Smooth muscle cell (in vitro differentiated cells): Measurements from ENCODE around the gene PPP1R3G. TPM values are rescaled to one million over a fixed set of nuclear protein-coding genes. Genes with fewer than 3 reads are reported as not detected.
"Not testable (repeated sequence)": the region's sequence is repeated elsewhere in the genome, so short reads cannot be mapped to it uniquely, and the experiment has no call there.

Experiments
- DNase-seq: peaks from one replicate; lab custom pipeline; 2025; ENCODE audit not compliant: unreplicated experiment; lab: John Stamatoyannopoulos, UW
- H2AFZ ChIP-seq: fragments of 200-600 bp; sonication (generic); 2 replicates; pipeline ENCODE4 v1.6.0; 2016; ENCODE audit warnings: antibody characterized with exemption, low read depth, mild to moderate bottlenecking
- H3F3A ChIP-seq: fragments of 200-600 bp; sonication (generic); 2 replicates; pipeline ENCODE4 v1.6.0; 2017; ENCODE audit warnings: antibody characterized with exemption, low read depth
- H3K27ac ChIP-seq: fragments of 200-600 bp; sonication (generic); 2 replicates; pipeline ENCODE4 v1.5.1; 2016; ENCODE audit warnings: low read depth, mild to moderate bottlenecking
- H3K27me3 ChIP-seq: fragments of 200-600 bp; sonication (generic); 2 replicates; pipeline ENCODE4 v1.6.1; 2016; ENCODE audit warnings: low read depth, mild to moderate bottlenecking
- H3K36me3 ChIP-seq: fragments of 200-600 bp; sonication (generic); 2 replicates; pipeline ENCODE4 v1.5.1; 2016; ENCODE audit warnings: low read depth
- H3K4me1 ChIP-seq: fragments of 200-600 bp; sonication (generic); 2 replicates; pipeline ENCODE4 v1.5.1; 2016; ENCODE audit warnings: low read depth
- H3K4me2 ChIP-seq: fragments of 200-600 bp; sonication (generic); 2 replicates; pipeline ENCODE4 v1.6.0; 2016; ENCODE audit warnings: mild to moderate bottlenecking
- H3K4me3 ChIP-seq: fragments of 200-600 bp; sonication (generic); 2 replicates; pipeline ENCODE4 v1.5.1; 2016; ENCODE audit warnings: mild to moderate bottlenecking
- H3K79me2 ChIP-seq: fragments of 200-600 bp; sonication (generic); 2 replicates; pipeline ENCODE4 v1.6.0; 2016; ENCODE audit warnings: low read depth, mild to moderate bottlenecking
- H3K9ac ChIP-seq: fragments of 200-600 bp; sonication (generic); 2 replicates; pipeline ENCODE4 v1.6.0; 2016; ENCODE audit warnings: low read depth
- H3K9me3 ChIP-seq: fragments of 200-600 bp; sonication (generic); replicated peaks from 2 replicates; pipeline ENCODE4 v1.5.1; 2016; ENCODE audit warnings: low read depth
- H4K20me1 ChIP-seq: fragments of 200-600 bp; sonication (generic); 2 replicates; pipeline ENCODE4 v1.6.0; 2016; ENCODE audit warnings: low read depth
- WGBS: methylation state at CpG from one replicate; pipeline ENCODE4 v1.1.7; 2016; ENCODE audit warnings: low lambda C conversion rate; 5-methylcytosine and 5-hydroxymethylcytosine counted together
- polyA plus RNA-seq: library from polyadenylated mRNA; unstranded; fragments of >200 nt; fragmentation: Nextera tagmentation; extraction: Ambion mirVana; gene quantifications from 2 replicates; pipeline ENCODE4 v1.2.1, GENCODE V29; 2016
- total RNA-seq: library from RNA; depleted of rRNA; stranded (reverse); fragments of >200 nt; gene quantifications from 2 replicates; pipeline ENCODE4 v1.2.3, GENCODE V29; 2014
- TF ChIP-seq, protein P1 (sequence below): fragments of 200-600 bp; sonication (generic); IDR thresholded peaks from 2 replicates; pipeline ENCODE4 v1.5.1; 2017; ENCODE audit warnings: borderline replicate concordance, mild to moderate bottlenecking, antibody characterized with exemption; ENCODE audit not compliant: insufficient read depth, poor library complexity, severe bottlenecking

PPP1R3G gene
- total and polyA plus RNA-seq, 2 experiments from 2014 or later, result 0.63 to 1.4 TPM

DNA sequence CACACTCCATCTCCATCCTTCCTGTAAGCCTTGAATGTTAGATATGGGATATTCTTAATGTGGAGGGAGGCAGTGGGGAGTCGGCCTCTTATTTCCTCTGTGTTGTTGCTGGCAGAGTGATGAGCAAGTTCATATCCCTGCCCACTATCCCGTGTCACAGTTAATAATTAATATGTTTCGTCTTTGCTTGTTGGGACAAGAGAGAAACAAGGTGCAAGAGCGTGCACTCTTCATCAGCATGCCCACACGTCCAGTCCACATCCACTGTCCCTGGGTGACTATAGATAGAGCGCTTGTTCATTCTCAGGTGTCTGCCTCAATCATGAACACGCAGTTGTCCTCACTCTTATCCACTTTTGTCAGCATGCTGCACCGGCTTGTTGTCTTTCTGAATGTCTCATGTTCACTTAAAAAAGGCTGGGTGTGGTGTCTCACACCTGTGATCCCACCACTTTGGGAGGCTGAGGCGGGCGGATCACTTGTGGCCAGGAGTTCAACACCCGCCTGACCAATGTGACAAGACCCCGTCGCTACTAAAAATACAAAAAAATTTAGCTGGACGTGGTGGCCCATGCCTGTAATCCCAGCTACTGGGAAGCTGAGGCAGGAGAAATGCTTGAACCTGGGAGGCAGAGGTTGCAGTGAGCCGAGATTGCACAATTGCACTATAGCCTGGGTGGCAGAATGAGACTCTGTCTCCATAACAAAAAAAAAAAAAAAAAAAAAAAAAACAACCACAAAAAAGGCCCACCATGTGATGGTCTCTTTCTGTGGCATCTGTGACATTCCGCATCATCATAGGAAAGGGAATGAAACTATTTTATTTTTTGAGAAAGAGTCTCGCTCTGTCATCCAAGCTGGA lies 34.2 kb downstream of the PPP1R3G start:
- H4K20me1 ChIP-seq, result no peaks in the 10 kb centered on the region
- no peak overlapping the region for H3K27ac ChIP-seq
- no peak overlapping the region for H2AFZ ChIP-seq
- DNase-seq, result no peak
- TF ChIP-seq, protein P1, sequence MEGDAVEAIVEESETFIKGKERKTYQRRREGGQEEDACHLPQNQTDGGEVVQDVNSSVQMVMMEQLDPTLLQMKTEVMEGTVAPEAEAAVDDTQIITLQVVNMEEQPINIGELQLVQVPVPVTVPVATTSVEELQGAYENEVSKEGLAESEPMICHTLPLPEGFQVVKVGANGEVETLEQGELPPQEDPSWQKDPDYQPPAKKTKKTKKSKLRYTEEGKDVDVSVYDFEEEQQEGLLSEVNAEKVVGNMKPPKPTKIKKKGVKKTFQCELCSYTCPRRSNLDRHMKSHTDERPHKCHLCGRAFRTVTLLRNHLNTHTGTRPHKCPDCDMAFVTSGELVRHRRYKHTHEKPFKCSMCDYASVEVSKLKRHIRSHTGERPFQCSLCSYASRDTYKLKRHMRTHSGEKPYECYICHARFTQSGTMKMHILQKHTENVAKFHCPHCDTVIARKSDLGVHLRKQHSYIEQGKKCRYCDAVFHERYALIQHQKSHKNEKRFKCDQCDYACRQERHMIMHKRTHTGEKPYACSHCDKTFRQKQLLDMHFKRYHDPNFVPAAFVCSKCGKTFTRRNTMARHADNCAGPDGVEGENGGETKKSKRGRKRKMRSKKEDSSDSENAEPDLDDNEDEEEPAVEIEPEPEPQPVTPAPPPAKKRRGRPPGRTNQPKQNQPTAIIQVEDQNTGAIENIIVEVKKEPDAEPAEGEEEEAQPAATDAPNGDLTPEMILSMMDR, result no peak
- no peaks in the 10 kb centered on the region for H3F3A ChIP-seq
- no peaks in the 10 kb centered on the region for H3K4me1 ChIP-seq
- H3K79me2 ChIP-seq, result no peaks in the 10 kb centered on the region
- no peak overlapping the region for H3K9ac ChIP-seq
- no peaks in the 10 kb centered on the region for H3K9me3 ChIP-seq
- H3K36me3 ChIP-seq, result no peaks in the 10 kb centered on the region
- no peaks in the 10 kb centered on the region for H3K27me3 ChIP-seq
- H3K4me2 ChIP-seq, result no peak overlapping the region
- no peak overlapping the region for H3K4me3 ChIP-seq
- WGBS, result 96% methylated on average over 17 of the region's 17 CpGs

DNA sequence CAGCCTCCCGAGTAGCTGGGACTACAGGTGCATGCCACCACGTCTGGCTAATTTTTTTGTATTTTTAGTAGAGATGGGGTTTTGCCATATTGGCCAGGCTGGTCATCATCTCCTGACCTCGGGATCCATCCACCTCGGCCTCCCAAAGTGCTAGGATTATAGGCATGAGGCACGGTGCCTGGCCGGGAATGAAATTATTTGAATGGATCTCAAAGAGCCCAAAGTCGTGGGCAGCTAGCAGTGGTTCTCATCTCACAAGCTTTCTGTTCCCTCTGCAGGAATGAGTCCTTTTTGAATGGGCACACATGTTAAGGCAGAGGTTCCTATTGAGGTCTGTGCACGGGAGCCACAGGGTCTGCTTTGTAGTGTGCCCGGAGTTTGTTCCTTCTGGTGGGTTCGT lies 34.9 kb downstream of the PPP1R3G start:
- no peak overlapping the region for H3K9ac ChIP-seq
- H3K27ac ChIP-seq, result no peak overlapping the region
- H3K27me3 ChIP-seq, result no peaks in the 10 kb centered on the region
- no peak for DNase-seq
- no peak overlapping the region for H2AFZ ChIP-seq
- peaks cover 2% of the 10 kb centered on the region for H4K20me1 ChIP-seq
- no peak overlapping the region for H3K4me3 ChIP-seq
- no peaks in the 10 kb centered on the region for H3K9me3 ChIP-seq
- H3K79me2 ChIP-seq, result no peaks in the 10 kb centered on the region
- no peaks in the 10 kb centered on the region for H3K36me3 ChIP-seq
- no peaks in the 10 kb centered on the region for H3F3A ChIP-seq
- H3K4me2 ChIP-seq, result no peak overlapping the region
- TF ChIP-seq, protein P1, result no peak
- WGBS, result 97% methylated on average over 10 of the region's 10 CpGs
- H3K4me1 ChIP-seq, result no peaks in the 10 kb centered on the region

DNA sequence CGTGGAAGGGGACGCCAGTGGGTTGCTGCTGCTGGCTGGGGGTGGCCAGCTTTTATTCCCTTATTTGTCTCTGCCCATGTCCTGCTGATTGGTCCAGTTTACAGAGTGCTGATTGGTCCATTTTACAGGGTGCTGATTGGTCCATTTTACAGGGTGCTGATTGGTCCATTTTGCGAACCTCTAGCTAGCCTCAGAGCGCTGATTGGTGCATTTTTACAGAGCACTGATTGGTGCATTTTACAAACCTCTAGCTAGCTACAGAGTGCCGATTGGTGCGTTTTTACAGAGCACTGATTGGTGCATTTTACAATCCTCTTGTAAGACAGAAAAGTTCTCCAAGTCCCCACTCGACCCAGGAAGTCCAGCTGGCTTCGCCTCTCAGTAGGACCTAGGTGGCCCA lies 35.4 kb downstream of the PPP1R3G start:
- H3K36me3 ChIP-seq, H3F3A ChIP-seq, H3K4me2 ChIP-seq, H3K9me3 ChIP-seq, H2AFZ ChIP-seq, H4K20me1 ChIP-seq, H3K79me2 ChIP-seq, H3K9ac ChIP-seq, H3K4me1 ChIP-seq, H3K27me3 ChIP-seq, H3K4me3 ChIP-seq, H3K27ac ChIP-seq, DNase-seq: not testable (repeated sequence)
- WGBS, result 96% methylated on average over 8 of the region's 8 CpGs

DNA sequence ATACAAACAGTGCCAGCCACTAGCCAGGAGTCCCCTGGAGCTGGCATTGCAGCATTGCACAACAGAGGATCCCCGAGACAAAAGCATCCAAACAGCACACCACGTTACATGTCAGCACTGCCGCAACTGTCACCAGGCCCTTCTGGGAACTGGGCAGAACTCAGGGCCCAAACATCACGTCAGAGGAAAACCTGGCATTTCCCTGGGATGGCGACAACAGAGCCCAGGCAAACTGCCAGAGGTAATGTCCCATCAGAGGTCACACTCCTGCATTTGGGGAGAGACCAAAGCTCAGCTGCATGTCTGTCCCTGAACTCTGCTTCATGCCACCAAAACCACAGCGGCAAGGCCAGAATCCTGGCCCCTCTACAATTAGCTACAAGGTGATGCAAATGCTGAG lies 36.3 kb downstream of the PPP1R3G start:
- no peak overlapping the region for H3K4me2 ChIP-seq
- H4K20me1 ChIP-seq, result peaks cover 8% of the 10 kb centered on the region
- no peaks in the 10 kb centered on the region for H3K9me3 ChIP-seq
- H3K9ac ChIP-seq, result no peak overlapping the region
- no peak overlapping the region for H2AFZ ChIP-seq
- no peak overlapping the region for H3K27ac ChIP-seq
- H3K4me3 ChIP-seq, result no peak overlapping the region
- H3K27me3 ChIP-seq, result no peaks in the 10 kb centered on the region
- no peaks in the 10 kb centered on the region for H3K36me3 ChIP-seq
- DNase-seq, result no peak
- H3K79me2 ChIP-seq, result no peaks in the 10 kb centered on the region
- H3F3A ChIP-seq, result peaks cover 3% of the 10 kb centered on the region
- 84% methylated on average over 6 of the region's 6 CpGs for WGBS
- peaks cover 6% of the 10 kb centered on the region for H3K4me1 ChIP-seq
- TF ChIP-seq, protein P1, result no peak
